Lower lobe of right lung (tissue), 2 donors: ENCODE measurements around the gene ATP10A. TPM values are rescaled to one million over a fixed set of nuclear protein-coding genes. Genes with fewer than 3 reads are reported as not detected.

Source experiments
- ATAC-seq, 2 donors: fragments of 200-7000 bp; cut with Tn5 transposase; one replicate each; pipeline ENCODE4 v1.9.1; 2020 to 2022; ENCODE audit warnings: mild to moderate bottlenecking in 2 of 2, moderate library complexity in 2 of 2
- DNase-seq: peaks from one replicate; pipeline ENCODE4 v3.0.0-alpha.2; 2020
- H3K27ac ChIP-seq: fragments of 200-600 bp; one replicate; pipeline ENCODE4 v1.8.0; 2022
- H3K27me3 ChIP-seq: fragments of 200-600 bp; one replicate; pipeline ENCODE4 v1.8.0; 2022; ENCODE audit warnings: low read depth
- H3K36me3 ChIP-seq: fragments of 200-600 bp; one replicate; pipeline ENCODE4 v1.8.0; 2022; ENCODE audit warnings: mild to moderate bottlenecking
- H3K4me1 ChIP-seq: fragments of 200-600 bp; one replicate; pipeline ENCODE4 v1.8.0; 2022
- H3K4me3 ChIP-seq: fragments of 200-600 bp; one replicate; pipeline ENCODE4 v1.8.0; 2022; ENCODE audit warnings: mild to moderate bottlenecking
- H3K9me3 ChIP-seq: fragments of 200-600 bp; one replicate; pipeline ENCODE4 v1.8.0; 2022
- intact Hi-C: fragments of 100-400 bp; cut with DNase I; formaldehyde crosslinking; loops from one replicate; pipeline ENCODE4 v1.11.0; 2022
- total RNA-seq: library from RNA; stranded (reverse); fragmentation: NEBNext Ultra II Directional; extraction: Animal tissue kit (Norgen Biotek cat#: 25700); gene quantifications from one replicate; pipeline ENCODE4 v1.2.1, GENCODE V29; 2021
- TF ChIP-seq, protein P1 (sequence below): fragments of 200-600 bp; IDR thresholded peaks from one replicate; pipeline ENCODE4 v1.8.0; 2022; ENCODE audit warnings: antibody characterized with exemption, mild to moderate bottlenecking
- donor health status: DM: no; HTN: yes; CAD: no; lungs with severe emphysema.

Gene ATP10A
- total RNA-seq, 1 donor from 2014 or later = 43.5 TPM

DNA sequence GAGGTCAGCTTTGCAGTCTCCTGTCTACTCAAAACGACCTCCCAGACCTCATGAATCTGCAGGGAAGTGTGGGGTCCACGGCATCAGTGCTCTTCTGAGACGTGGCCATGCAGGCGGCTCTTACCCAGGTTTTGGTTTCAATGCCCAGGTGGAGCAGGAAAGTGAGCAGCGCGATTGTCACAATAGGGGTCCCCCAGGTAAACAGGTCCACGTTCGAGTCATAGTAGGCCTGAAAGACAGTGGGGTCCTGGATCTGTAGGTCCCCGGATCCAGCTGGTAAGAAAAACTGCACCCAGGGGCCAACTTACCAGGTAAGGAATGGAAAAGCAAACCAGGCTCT, 182.5 kb downstream of the ATP10A start:
- H3K27me3 ChIP-seq = no peaks in the 10 kb centered on the region
- H3K4me3 ChIP-seq = no peak overlapping the region
- TF ChIP-seq, protein P1, sequence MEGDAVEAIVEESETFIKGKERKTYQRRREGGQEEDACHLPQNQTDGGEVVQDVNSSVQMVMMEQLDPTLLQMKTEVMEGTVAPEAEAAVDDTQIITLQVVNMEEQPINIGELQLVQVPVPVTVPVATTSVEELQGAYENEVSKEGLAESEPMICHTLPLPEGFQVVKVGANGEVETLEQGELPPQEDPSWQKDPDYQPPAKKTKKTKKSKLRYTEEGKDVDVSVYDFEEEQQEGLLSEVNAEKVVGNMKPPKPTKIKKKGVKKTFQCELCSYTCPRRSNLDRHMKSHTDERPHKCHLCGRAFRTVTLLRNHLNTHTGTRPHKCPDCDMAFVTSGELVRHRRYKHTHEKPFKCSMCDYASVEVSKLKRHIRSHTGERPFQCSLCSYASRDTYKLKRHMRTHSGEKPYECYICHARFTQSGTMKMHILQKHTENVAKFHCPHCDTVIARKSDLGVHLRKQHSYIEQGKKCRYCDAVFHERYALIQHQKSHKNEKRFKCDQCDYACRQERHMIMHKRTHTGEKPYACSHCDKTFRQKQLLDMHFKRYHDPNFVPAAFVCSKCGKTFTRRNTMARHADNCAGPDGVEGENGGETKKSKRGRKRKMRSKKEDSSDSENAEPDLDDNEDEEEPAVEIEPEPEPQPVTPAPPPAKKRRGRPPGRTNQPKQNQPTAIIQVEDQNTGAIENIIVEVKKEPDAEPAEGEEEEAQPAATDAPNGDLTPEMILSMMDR = no peak
- DNase-seq = no peak
- peaks cover 44% of the 10 kb centered on the region for H3K36me3 ChIP-seq
- intact Hi-C loops = no loop called here
- no peaks in the 10 kb centered on the region for H3K9me3 ChIP-seq
- no peak overlapping the region for H3K27ac ChIP-seq
- H3K4me1 ChIP-seq = no peaks in the 10 kb centered on the region
- ATAC-seq = no peak

DNA sequence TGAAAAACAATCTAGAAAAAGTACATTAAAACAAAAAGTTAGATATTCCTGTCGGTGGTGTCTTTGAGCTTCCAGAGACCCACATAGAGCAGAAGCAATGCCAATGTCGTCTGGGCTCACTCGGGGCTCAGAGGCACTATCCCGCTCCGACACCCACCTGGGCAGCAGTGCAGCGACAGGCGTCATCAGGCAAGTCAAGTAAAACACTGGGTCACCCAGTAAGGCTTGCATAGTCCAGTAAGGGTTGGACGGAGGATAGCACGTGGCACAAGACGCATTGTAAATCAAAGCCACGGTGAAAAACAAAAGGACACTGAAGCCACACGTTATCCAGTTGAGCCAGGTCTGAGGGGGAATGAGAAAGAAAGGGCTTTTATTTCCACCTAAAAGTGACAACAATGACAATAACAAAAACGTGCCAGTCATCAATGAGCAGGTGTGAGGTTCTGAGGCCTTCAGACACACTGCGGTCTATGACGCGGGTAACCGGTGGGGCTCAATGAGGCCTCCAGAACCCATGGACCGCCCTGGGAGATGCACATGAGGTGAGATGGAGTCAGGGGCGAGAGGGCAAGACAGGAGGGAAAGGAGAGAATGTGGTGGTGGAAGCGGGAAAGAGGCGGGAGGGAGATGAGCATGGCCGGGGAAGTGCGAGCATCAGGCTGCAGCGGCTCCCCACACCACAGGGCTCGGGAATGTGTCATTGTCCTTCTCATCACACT, 183.0 kb downstream of the ATP10A start:
- Histone ChIP-seq H3K9me3 (no peaks in the 10 kb centered on the region), H3K36me3 (peaks cover 44% of the 10 kb centered on the region), H3K4me1 (no peaks in the 10 kb centered on the region), H3K4me3 (no peak overlapping the region), H3K27me3 (no peaks in the 10 kb centered on the region), H3K27ac (no peak overlapping the region)
- TF ChIP-seq, protein P1 = no peak
- intact Hi-C loops = no loop called here
- DNase-seq = no peak
- ATAC-seq = no peak

DNA sequence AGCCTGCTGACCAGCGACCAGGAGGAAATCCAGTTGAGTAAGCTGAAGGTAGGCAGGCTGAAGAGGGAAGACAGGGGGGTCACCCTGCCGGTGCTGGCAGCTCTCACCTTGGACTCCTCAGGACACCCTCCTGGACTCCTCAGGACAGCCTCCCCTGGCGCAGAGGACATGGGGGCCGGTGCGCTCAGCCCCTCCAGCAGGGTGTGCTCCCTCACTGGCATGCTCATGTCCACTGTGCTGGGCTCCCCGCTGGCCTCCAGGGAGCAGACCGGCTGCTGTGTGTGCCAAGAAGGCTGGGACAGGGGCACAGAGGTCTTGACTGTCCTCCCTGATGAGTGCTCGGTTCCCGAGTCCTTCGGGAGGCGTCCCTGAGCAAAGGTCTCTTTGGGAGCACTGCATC, 183.6 kb downstream of the ATP10A start:
- Histone ChIP-seq H3K9me3 (no peaks in the 10 kb centered on the region), H3K36me3 (peaks cover 44% of the 10 kb centered on the region), H3K4me3 (no peak overlapping the region), H3K27ac (no peak overlapping the region), H3K4me1 (no peaks in the 10 kb centered on the region), H3K27me3 (no peaks in the 10 kb centered on the region)
- ATAC-seq = no peak
- TF ChIP-seq, protein P1 = no peak
- DNase-seq = no peak
- intact Hi-C loops = no loop called here

DNA sequence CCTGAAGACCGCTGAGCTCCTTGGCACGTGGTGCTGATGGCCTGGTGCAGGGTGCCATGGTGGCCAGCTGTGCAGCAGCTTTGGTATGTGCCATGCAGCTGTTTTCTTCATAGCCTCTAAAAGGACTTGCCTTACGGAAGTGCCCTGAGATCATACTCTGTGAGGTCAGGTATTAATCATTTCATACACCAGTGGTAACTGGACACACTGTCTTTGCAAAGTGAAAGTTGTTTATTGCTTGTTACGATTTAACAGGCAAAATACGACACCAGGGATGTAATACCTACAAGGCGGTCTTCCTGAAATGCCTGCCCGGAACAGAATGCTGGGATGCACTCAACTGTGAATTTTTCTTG, 184.6 kb downstream of the ATP10A start:
- Histone ChIP-seq H3K36me3 (peaks cover 44% of the 10 kb centered on the region), H3K4me3 (no peak overlapping the region), H3K9me3 (no peaks in the 10 kb centered on the region), H3K4me1 (no peaks in the 10 kb centered on the region), H3K27ac (no peak overlapping the region), H3K27me3 (no peaks in the 10 kb centered on the region)
- ATAC-seq = no peak
- TF ChIP-seq, protein P1 = no peak
- intact Hi-C loops = no loop called here
- DNase-seq = no peak

DNA sequence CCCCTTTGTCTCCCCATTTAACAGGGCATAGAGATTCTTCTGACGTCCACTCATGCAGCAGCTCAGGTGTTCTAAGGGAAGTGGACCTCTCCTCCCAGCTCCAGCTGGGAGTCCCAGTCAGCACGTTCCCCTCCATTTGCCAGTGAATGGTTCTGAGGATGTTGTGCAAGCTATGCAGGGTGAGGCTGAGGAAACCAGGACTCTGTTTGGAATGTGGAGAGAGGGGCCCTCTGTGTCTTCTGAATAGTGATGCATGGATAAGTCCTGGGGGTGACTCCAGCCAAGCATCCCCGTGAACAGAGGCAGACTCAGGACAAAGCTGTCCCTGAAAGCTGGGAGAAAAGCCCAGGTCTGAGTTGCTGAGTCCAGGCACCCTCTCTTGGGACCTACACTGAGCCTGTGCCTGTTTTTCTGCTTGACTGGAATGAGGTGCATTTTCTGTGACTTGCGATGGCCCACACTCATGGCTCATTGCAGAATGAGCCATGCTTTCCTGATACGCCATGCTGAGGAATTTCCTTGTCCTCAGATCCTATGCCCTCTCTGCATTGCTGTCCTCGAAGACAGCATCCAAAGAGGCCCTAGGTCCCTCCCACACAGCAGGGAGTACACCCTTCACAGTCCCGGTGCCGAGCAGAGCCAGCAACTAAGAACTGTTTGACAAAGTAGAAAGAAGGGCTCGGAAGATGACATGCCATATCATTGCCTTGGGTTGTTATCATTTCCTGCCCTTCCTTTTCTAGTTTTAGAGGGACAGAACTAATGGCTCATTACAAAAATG, 185.2 kb downstream of the ATP10A start:
- intact Hi-C loops = no loop called here
- Histone ChIP-seq H3K4me3 (no peak overlapping the region), H3K4me1 (no peaks in the 10 kb centered on the region), H3K9me3 (no peaks in the 10 kb centered on the region), H3K27ac (no peak overlapping the region), H3K27me3 (peaks cover 3% of the 10 kb centered on the region), H3K36me3 (peaks cover 43% of the 10 kb centered on the region)
- TF ChIP-seq, protein P1 = no peak
- ATAC-seq (no peak), DNase-seq (no peak)
